NCI-H2081 (cell line): ENCODE measurements around the gene LRBA.
"Not testable (repeated sequence)": the region's sequence is repeated elsewhere in the genome, so short reads cannot be mapped to it uniquely, and the experiment has no call there.

Experiments
- DNase-seq, 2 experiments: peaks; one replicate each; lab custom pipeline; 2025; lab: John Stamatoyannopoulos, UW

The LRBA gene

GRCh38 chr4:150943126-150943525, 72.0 kb downstream of the LRBA start:
- no peak for DNase-seq

- DNase-seq, result no peak
Observed at GRCh38 chr4:150942539-150942938, 72.5 kb downstream of the LRBA start.

- no peak for DNase-seq
Observed at GRCh38 chr4:150940123-150940522, 75.0 kb downstream of the LRBA start.

- DNase-seq, result no peak
Observed at GRCh38 chr4:150939530-150939929, 75.6 kb downstream of the LRBA start.

- no peak for DNase-seq
Observed at GRCh38 chr4:150938873-150939499, 76.1 kb downstream of the LRBA start.

- no peak for DNase-seq
Observed at GRCh38 chr4:150938417-150938816, 76.7 kb downstream of the LRBA start.

- no peak for DNase-seq
Observed at GRCh38 chr4:150934022-150934421, 81.1 kb downstream of the LRBA start.

GRCh38 chr4:150931796-150932195, 83.3 kb downstream of the LRBA start:
- no peak for DNase-seq

GRCh38 chr4:150931005-150931404, 84.1 kb downstream of the LRBA start:
- no peak for DNase-seq

- DNase-seq, result no peak
Observed at GRCh38 chr4:150923945-150924344, 91.1 kb downstream of the LRBA start.

GRCh38 chr4:150921486-150921885, 93.6 kb downstream of the LRBA start:
- not testable (repeated sequence) for DNase-seq

GRCh38 chr4:150918562-150918961, 96.5 kb downstream of the LRBA start:
- not testable (repeated sequence) for DNase-seq

GRCh38 chr4:150911326-150911725, 103.8 kb downstream of the LRBA start:
- DNase-seq, result no peak

GRCh38 chr4:150909116-150909515, 106.0 kb downstream of the LRBA start:
- DNase-seq, result no peak

GRCh38 chr4:150906987-150907633, 108.0 kb downstream of the LRBA start:
- no peak for DNase-seq

- no peak for DNase-seq
Observed at GRCh38 chr4:150904671-150905070, 110.4 kb downstream of the LRBA start.

GRCh38 chr4:150903603-150904002, 111.5 kb downstream of the LRBA start:
- no peak for DNase-seq

GRCh38 chr4:150896497-150896896, 118.6 kb downstream of the LRBA start:
- no peak for DNase-seq

- no peak for DNase-seq
Observed at GRCh38 chr4:150890246-150890645, 124.8 kb downstream of the LRBA start.

GRCh38 chr4:150889306-150889705, 125.8 kb downstream of the LRBA start:
- no peak for DNase-seq

GRCh38 chr4:150888625-150889024, 126.5 kb downstream of the LRBA start:
- DNase-seq, result no peak

GRCh38 chr4:150888217-150888616, 126.9 kb downstream of the LRBA start:
- no peak for DNase-seq

GRCh38 chr4:150886597-150886996, 128.5 kb downstream of the LRBA start:
- no peak for DNase-seq

GRCh38 chr4:150884625-150885024, 130.5 kb downstream of the LRBA start:
- no peak for DNase-seq
